ENCODE data around the gene CACNG5. TPM values are rescaled to one million over a fixed set of nuclear protein-coding genes. Genes with fewer than 3 reads are reported as not detected.

CACNG5 gene
- total RNA-seq, 1 donor from 2014 or later = not detected

GRCh38 chr17:66803474-66803951 lies 31.4 kb upstream of the CACNG5 start:
- intact Hi-C loops (cut with DNase I) = no loop called here
- H3K4me1 ChIP-seq = no peaks in the 10 kb centered on the region
- ATAC-seq (no peak), DNase-seq (no peak)
- no peak for TF ChIP-seq CTCF (IDR thresholded peaks at IDR 0.05)
- no peaks in the 10 kb centered on the region for H3K27me3 ChIP-seq
- no peak overlapping the region for H3K4me3 ChIP-seq
- H3K9me3 ChIP-seq = no peaks in the 10 kb centered on the region
- H3K27ac ChIP-seq = no peak overlapping the region
- peaks cover 14% of the 10 kb centered on the region for H3K36me3 ChIP-seq

GRCh38 chr17:66805567-66805966 lies 29.4 kb upstream of the CACNG5 start:
- Histone ChIP-seq H3K4me3 (no peak overlapping the region), H3K27me3 (no peaks in the 10 kb centered on the region), H3K27ac (no peak overlapping the region), H3K9me3 (no peaks in the 10 kb centered on the region), H3K36me3 (peaks cover 14% of the 10 kb centered on the region), H3K4me1 (no peaks in the 10 kb centered on the region)
- intact Hi-C loops (cut with DNase I) = no loop called here
- no peak for TF ChIP-seq CTCF (IDR thresholded peaks at IDR 0.05)
- DNase-seq (no peak), ATAC-seq (no peak)

- DNase-seq (no peak), ATAC-seq (no peak)
- Histone ChIP-seq H3K9me3 (no peaks in the 10 kb centered on the region), H3K27ac (no peak overlapping the region), H3K4me3 (no peak overlapping the region), H3K27me3 (no peaks in the 10 kb centered on the region), H3K36me3 (peaks cover 14% of the 10 kb centered on the region), H3K4me1 (no peaks in the 10 kb centered on the region)
- TF ChIP-seq CTCF (IDR thresholded peaks at IDR 0.05) = no peak
- intact Hi-C loops (cut with DNase I) = no loop called here
Observed at GRCh38 chr17:66807182-66807581, 27.7 kb upstream of the CACNG5 start.

- Histone ChIP-seq H3K4me1 (no peaks in the 10 kb centered on the region), H3K4me3 (no peak overlapping the region), H3K9me3 (no peaks in the 10 kb centered on the region), H3K36me3 (peaks cover 5% of the 10 kb centered on the region), H3K27me3 (no peaks in the 10 kb centered on the region), H3K27ac (no peak overlapping the region)
- intact Hi-C loops (cut with DNase I) = no loop called here
- TF ChIP-seq CTCF (IDR thresholded peaks at IDR 0.05) = no peak
- ATAC-seq (no peak), DNase-seq (no peak)
Observed at GRCh38 chr17:66809408-66809807, 25.5 kb upstream of the CACNG5 start.

- DNase-seq = no peak
- Histone ChIP-seq H3K27ac (no peak overlapping the region), H3K4me1 (no peaks in the 10 kb centered on the region), H3K36me3 (no peaks in the 10 kb centered on the region), H3K27me3 (no peaks in the 10 kb centered on the region), H3K9me3 (no peaks in the 10 kb centered on the region), H3K4me3 (no peak overlapping the region)
- intact Hi-C loops (cut with DNase I) = no loop called here
- TF ChIP-seq CTCF (IDR thresholded peaks at IDR 0.05) = no peak
- no peak for ATAC-seq
Observed at GRCh38 chr17:66810951-66811682, 23.8 kb upstream of the CACNG5 start.
